ENCODE results near the gene COL20A1. TPM values are rescaled to one million over a fixed set of nuclear protein-coding genes. Genes with fewer than 3 reads are reported as not detected.

Gene COL20A1
- total and polyA plus RNA-seq, 3 donors from 2014 or later, result 14.4 to 17.2 (median 17.1) TPM

DNA sequence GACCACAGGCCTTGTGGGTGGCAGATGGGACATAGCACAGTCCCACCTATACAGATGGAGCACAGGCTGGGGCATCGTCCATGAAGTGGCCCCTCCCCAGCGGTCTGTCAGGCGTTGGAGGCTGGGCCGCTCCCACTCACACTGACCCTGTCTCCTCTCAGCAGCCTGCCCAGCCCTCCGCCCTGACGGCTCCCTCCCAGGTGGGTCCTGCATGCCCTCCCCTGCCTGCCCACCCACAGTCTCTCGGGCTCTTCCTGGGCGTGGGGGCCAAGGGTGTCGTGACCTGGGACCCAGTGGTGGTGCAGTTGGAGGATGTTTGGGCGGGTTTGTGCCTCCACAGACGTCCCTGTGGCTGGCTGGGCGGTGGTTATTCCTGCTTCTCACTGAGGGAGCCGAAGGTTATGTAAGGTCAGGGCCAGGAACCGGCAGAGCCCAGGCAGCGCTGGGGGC is 22.3 kb downstream of the COL20A1 start:
- no peak for TF ChIP-seq POLR2A (IDR thresholded peaks at IDR 0.05)
- TF ChIP-seq, protein P1, sequence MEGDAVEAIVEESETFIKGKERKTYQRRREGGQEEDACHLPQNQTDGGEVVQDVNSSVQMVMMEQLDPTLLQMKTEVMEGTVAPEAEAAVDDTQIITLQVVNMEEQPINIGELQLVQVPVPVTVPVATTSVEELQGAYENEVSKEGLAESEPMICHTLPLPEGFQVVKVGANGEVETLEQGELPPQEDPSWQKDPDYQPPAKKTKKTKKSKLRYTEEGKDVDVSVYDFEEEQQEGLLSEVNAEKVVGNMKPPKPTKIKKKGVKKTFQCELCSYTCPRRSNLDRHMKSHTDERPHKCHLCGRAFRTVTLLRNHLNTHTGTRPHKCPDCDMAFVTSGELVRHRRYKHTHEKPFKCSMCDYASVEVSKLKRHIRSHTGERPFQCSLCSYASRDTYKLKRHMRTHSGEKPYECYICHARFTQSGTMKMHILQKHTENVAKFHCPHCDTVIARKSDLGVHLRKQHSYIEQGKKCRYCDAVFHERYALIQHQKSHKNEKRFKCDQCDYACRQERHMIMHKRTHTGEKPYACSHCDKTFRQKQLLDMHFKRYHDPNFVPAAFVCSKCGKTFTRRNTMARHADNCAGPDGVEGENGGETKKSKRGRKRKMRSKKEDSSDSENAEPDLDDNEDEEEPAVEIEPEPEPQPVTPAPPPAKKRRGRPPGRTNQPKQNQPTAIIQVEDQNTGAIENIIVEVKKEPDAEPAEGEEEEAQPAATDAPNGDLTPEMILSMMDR (IDR thresholded peaks at IDR 0.05), result no peak
- Histone ChIP-seq H3K27me3 (no peaks in the 10 kb centered on the region), H3K9me3 (no peaks in the 10 kb centered on the region), H3K27ac (no peak overlapping the region), H3K36me3 (ENCODE audit: low read depth, missing control alignments) (no peaks in the 10 kb centered on the region), H3K4me3 (no peak overlapping the region), H3K4me1 (peaks cover 17% of the 10 kb centered on the region)
- intact Hi-C loops (cut with DNase I; ENCODE audit: low total_unique reads), result loop anchor here (5.0 kb wide), 1 partner anchor 62 kb away; no protein-coding TSS in a partner anchor
- WGBS, 2 donors, result 42 to 63% methylated on average over 6 to 15 of the region's 15 CpGs
- DNase-seq, result no peak

DNA sequence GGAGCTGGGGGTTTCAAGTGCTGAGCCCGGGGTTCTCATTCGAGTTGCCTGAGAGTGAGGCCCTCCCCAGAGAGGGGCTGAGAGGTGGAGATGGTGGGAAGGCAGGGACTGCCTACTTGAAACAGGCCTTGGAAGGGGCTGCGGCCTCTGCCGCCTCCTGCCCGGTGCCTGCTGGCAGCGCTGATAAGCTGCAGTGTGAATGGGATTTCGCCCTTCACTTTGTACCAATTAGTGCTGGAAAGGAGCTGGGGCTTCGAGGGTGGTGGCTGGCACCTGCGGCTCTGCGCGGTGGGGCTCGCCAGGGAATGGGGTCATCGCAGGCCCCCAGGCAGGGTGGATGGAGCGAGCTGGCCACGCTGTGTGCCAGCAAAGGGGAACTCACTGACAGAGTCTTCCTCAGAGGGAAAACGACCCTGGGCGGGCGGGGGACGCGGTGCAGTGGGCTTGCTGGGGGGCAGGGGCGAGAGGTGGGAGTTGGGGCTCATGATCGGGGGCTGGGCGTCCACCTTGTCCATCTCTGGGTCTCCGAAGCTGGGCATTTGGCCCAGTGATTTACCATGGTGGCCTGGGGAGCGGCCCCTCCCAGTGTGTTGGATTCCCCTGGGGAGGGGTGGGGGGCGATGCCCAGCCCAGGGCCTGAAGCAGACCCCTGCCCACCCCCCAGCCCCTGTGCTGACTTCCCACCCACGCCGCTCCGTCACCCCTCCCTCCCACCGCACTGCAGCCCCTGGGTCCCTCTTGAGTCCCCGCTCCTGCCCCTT is 22.9 kb downstream of the COL20A1 start:
- Histone ChIP-seq H3K27me3 (no peaks in the 10 kb centered on the region), H3K36me3 (ENCODE audit: low read depth, missing control alignments) (no peaks in the 10 kb centered on the region), H3K4me1 (peaks cover 17% of the 10 kb centered on the region), H3K9me3 (no peaks in the 10 kb centered on the region), H3K4me3 (no peak overlapping the region), H3K27ac (no peak overlapping the region)
- TF ChIP-seq POLR2A (IDR thresholded peaks at IDR 0.05), result no peak
- TF ChIP-seq, protein P1 (IDR thresholded peaks at IDR 0.05), result no peak
- intact Hi-C loops (cut with DNase I; ENCODE audit: low total_unique reads), result loop anchor here (5.0 kb wide), 1 partner anchor 61 kb away; no protein-coding TSS in a partner anchor
- no peak for DNase-seq
- WGBS, 2 donors, result 81% methylated on average over 30 of the region's 31 CpGs; no CpG with 5 or more reads in 1 of the 2 donors

DNA sequence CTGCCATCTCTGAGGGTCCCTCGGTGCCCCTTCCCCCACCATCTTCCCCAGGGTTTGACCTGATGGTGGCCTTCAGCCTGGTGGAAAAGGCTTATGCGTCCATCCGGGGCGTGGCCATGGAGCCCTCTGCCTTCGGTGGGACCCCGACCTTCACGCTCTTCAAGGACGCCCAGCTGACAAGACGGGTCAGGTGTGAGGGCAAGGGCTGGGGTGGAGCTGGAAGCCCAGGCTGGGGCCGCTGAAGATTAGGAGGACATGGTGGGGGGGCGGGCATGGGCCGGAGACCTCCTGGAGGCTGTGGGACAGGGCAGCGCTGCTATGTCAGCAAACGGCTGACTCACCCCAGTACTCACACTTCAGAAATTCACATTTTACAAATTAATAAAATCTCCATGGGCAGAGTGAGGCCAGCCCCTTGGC is 23.5 kb downstream of the COL20A1 start:
- intact Hi-C loops (cut with DNase I; ENCODE audit: low total_unique reads), result loop anchor here (5.0 kb wide), 1 partner anchor 61 kb away; no protein-coding TSS in a partner anchor
- Histone ChIP-seq H3K27ac (no peak overlapping the region), H3K4me3 (no peak overlapping the region), H3K36me3 (ENCODE audit: low read depth, missing control alignments) (no peaks in the 10 kb centered on the region), H3K9me3 (no peaks in the 10 kb centered on the region), H3K4me1 (peaks cover 17% of the 10 kb centered on the region), H3K27me3 (no peaks in the 10 kb centered on the region)
- 85% methylated on average over 14 of the region's 14 CpGs for WGBS, 2 donors
- DNase-seq, result no peak
- TF ChIP-seq, protein P1 (IDR thresholded peaks at IDR 0.05), result no peak
- no peak for TF ChIP-seq POLR2A (IDR thresholded peaks at IDR 0.05)

DNA sequence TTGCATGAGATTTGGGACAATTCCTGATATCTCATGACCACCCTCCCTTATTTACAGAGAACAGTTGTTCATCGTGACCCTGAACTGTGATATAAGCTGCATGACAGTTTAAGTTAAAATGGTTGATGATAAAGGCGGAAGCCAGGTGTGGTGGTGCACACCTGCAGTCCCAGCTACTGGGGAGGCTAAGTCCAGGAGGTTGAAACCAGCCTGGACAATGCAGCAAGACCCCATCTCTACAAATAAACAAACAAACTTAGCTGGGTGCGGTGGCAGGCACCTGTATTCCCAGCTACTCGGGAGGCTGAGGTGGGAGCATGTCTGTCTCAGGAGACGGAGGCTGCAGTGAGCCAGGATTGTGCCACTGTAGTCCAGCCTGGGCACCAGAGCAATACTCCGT is 24.1 kb downstream of the COL20A1 start:
- intact Hi-C loops (cut with DNase I; ENCODE audit: low total_unique reads), result loop anchor here (5.0 kb wide), 1 partner anchor 60 kb away; no protein-coding TSS in a partner anchor
- no peak for DNase-seq

More for the DNA sequence above, 24.1 kb downstream of the COL20A1 start:
- no peaks in the 10 kb centered on the region for H3K36me3 ChIP-seq (ENCODE audit: low read depth, missing control alignments)
- no peaks in the 10 kb centered on the region for H3K27me3 ChIP-seq
- H3K4me1 ChIP-seq, result peaks cover 17% of the 10 kb centered on the region
- no peak overlapping the region for H3K4me3 ChIP-seq
- no peak overlapping the region for H3K27ac ChIP-seq
- no peaks in the 10 kb centered on the region for H3K9me3 ChIP-seq
- WGBS, 2 donors, result 90 to 95% methylated on average over 6 of the region's 6 CpGs
- no peak for TF ChIP-seq POLR2A (IDR thresholded peaks at IDR 0.05)
- TF ChIP-seq, protein P1 (IDR thresholded peaks at IDR 0.05), result no peak

All from testis (tissue), 3 donors.